Psoas muscle (tissue), 8 donors: ENCODE measurements around the gene SIAH3. TPM values are rescaled to one million over a fixed set of nuclear protein-coding genes. Genes with fewer than 3 reads are reported as not detected.
A peak's percentile ranks its signal among the peaks of the same experiment; 100 is the strongest.

Experiments used
- ATAC-seq, 4 donors: fragments of 200-7000 bp; cut with Tn5 transposase; one replicate each; pipeline ENCODE4 v1.9.1; 2020; ENCODE audit warnings: moderate library complexity in 3 of 4, mild to moderate bottlenecking in 2 of 4
- DNase-seq, 2 donors: peaks; one replicate each; pipeline ENCODE4 v3.0.0-alpha.2; 2020
- H3K27ac ChIP-seq: fragments of 200-600 bp; one replicate; pipeline ENCODE4 v1.8.0; 2022
- H3K27me3 ChIP-seq, 3 donors: fragments of 200-600 bp in 1 of 3; one replicate each; pipeline versions ENCODE4 v1.6.1 to v1.8.0; 2013 to 2022; ENCODE audit warnings: low read length in 2 of 3, mild to moderate bottlenecking in 2 of 3, moderate library complexity in 1 of 3; ENCODE audit not compliant: insufficient read depth in 3 of 3
- H3K36me3 ChIP-seq, 2 donors: fragments of 200-600 bp in 1 of 2; one replicate each; pipeline versions ENCODE4 v1.6.1 to v1.8.0; 2013 to 2022; ENCODE audit warnings: low read depth in 1 of 2, mild to moderate bottlenecking in 1 of 2, moderate library complexity in 1 of 2; ENCODE audit not compliant: insufficient read depth in 1 of 2
- H3K4me1 ChIP-seq: fragments of 200-600 bp; one replicate; pipeline ENCODE4 v1.8.0; 2022
- H3K4me3 ChIP-seq: fragments of 200-600 bp; one replicate; pipeline ENCODE4 v1.8.0; 2022; ENCODE audit warnings: mild to moderate bottlenecking
- H3K9me3 ChIP-seq: fragments of 200-600 bp; one replicate; pipeline ENCODE4 v1.8.0; 2022
- WGBS, 3 donors: extraction: QIAGEN DNeasy Blood & Tissue Kit; methylation state at CpG; one replicate each; pipeline versions ENCODE4 v1.1.6 to v1.1.7; 2013; 5-methylcytosine and 5-hydroxymethylcytosine counted together
- intact Hi-C, 2 donors: fragments of 100-400 bp; cut with DNase I; formaldehyde crosslinking; loops; one replicate each; pipeline versions ENCODE4 v1.11.0 to v1.14.2; 2022
- polyA plus RNA-seq, 3 donors: library from polyadenylated mRNA; stranded (reverse); fragments of 200-250 nt; gene quantifications; one replicate each; pipeline ENCODE4 v1.2.3, GENCODE V29; 2013
- total RNA-seq, 4 donors: library from RNA; stranded (reverse); fragmentation: NEBNext Ultra II Directional in 2 of 4; extraction: Animal tissue kit (Norgen Biotek cat#: 25700) in 2 of 4; gene quantifications; one replicate each; pipeline versions ENCODE4 v1.2.1 to v1.2.4, GENCODE V29; 2021 to 2023
- TF ChIP-seq, protein P1 (sequence below): fragments of 200-600 bp; IDR thresholded peaks from one replicate; pipeline ENCODE4 v1.8.0; 2022; ENCODE audit warnings: antibody characterized with exemption
- donor health status: healthy with polysubstance abuse.
- donor health status: DM: no; HTN: no; CAD: no; lungs with moderate emphysema.
- donor health status: Bipolar disorder and iron deficiency.
- donor health status: healthy.
- donor health status: DM: yes; HTN: yes; CAD: no.
- donor health status: DM: no; HTN: no; CAD: no.
- donor health status: DM: no; HTN: no; CAD: no.
- donor health status: DM: yes; HTN: yes; CAD: no.

The SIAH3 gene
- total and polyA plus RNA-seq, 7 donors, result 0.02 to 0.03 (median 0.02) TPM; not detected in 4

GRCh38 chr13:45776748-45777147 is 74.8 kb downstream of the SIAH3 start:
- no peak overlapping the region for H3K27ac ChIP-seq
- H3K4me3 ChIP-seq, result no peak overlapping the region
- 82 to 89% (median 89%) methylated on average over 5 of the region's 5 CpGs for WGBS, 3 donors
- no peaks in the 10 kb centered on the region for H3K36me3 ChIP-seq
- peaks cover 22% of the 10 kb centered on the region for H3K4me1 ChIP-seq
- H3K27me3 ChIP-seq, result no peaks in the 10 kb centered on the region
- TF ChIP-seq, protein P1, sequence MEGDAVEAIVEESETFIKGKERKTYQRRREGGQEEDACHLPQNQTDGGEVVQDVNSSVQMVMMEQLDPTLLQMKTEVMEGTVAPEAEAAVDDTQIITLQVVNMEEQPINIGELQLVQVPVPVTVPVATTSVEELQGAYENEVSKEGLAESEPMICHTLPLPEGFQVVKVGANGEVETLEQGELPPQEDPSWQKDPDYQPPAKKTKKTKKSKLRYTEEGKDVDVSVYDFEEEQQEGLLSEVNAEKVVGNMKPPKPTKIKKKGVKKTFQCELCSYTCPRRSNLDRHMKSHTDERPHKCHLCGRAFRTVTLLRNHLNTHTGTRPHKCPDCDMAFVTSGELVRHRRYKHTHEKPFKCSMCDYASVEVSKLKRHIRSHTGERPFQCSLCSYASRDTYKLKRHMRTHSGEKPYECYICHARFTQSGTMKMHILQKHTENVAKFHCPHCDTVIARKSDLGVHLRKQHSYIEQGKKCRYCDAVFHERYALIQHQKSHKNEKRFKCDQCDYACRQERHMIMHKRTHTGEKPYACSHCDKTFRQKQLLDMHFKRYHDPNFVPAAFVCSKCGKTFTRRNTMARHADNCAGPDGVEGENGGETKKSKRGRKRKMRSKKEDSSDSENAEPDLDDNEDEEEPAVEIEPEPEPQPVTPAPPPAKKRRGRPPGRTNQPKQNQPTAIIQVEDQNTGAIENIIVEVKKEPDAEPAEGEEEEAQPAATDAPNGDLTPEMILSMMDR, result no peak
- no peaks in the 10 kb centered on the region for H3K9me3 ChIP-seq
- intact Hi-C loops, result no loop called here
- no peak for DNase-seq
- ATAC-seq, result no peak

GRCh38 chr13:45775401-45775963 is 76.1 kb downstream of the SIAH3 start:
- H3K9me3 ChIP-seq, result no peaks in the 10 kb centered on the region
- H3K36me3 ChIP-seq, result no peaks in the 10 kb centered on the region
- no peak for ATAC-seq
- H3K4me1 ChIP-seq, result peaks cover 10% of the 10 kb centered on the region
- TF ChIP-seq, protein P1, result no peak
- intact Hi-C loops, result no loop called here
- 82 to 85% (median 83%) methylated on average over 3 of the region's 3 CpGs for WGBS, 3 donors
- H3K27me3 ChIP-seq, result no peaks in the 10 kb centered on the region
- no peak for DNase-seq
- no peak overlapping the region for H3K4me3 ChIP-seq
- no peak overlapping the region for H3K27ac ChIP-seq

DNA sequence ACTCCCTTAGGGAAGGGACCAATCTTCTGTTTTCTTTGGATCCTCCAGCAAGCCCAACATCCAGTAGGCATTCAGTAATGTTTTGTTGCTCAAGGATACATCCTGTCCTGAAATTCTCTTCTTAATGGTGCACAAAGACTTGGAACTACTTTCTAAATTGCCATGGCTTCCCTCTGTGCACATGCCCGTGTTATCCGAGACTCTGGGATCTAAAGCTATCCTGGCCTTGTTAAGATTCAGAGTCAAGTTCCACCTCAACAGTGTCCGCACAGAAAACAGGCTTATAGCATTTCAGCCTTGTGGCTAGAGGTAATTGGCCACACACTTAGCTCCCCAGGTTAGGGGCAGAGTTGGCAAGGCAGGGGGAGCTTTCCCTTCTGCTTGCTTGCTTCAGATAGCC is 77.6 kb downstream of the SIAH3 start:
- intact Hi-C loops, result no loop called here
- H3K36me3 ChIP-seq, result no peaks in the 10 kb centered on the region
- WGBS, 3 donors, result 27 to 75% (median 42%) methylated on average over 3 of the region's 3 CpGs
- H3K4me1 ChIP-seq, result peaks cover 9% of the 10 kb centered on the region
- DNase-seq (no peak), ATAC-seq (peak in 2 of 4 donors; percentile 56 to 70)
- no peak overlapping the region for H3K27ac ChIP-seq
- TF ChIP-seq, protein P1, result no peak
- H3K9me3 ChIP-seq, result no peaks in the 10 kb centered on the region
- no peak overlapping the region for H3K4me3 ChIP-seq
- no peaks in the 10 kb centered on the region for H3K27me3 ChIP-seq

DNA sequence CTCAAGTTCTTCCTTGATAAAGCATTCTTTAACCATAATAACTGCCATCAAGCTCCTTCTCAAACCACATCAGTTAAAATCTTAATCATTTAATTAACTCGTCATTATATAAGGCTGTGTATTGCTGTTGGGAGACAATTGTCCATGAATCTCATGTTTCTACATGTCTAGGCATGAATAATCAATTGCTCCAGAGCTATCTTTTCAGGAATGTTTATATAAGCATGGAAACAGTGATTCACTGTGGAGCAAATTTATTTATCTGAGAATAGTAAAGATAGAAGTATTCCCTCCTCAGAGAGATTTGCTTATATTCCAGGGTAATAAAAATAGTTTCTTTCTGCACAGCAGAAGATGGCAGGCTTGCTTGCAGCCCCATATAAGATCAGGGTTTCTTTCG is 78.3 kb downstream of the SIAH3 start:
- TF ChIP-seq, protein P1, result no peak
- no peak for DNase-seq
- peaks cover 9% of the 10 kb centered on the region for H3K4me1 ChIP-seq
- no peaks in the 10 kb centered on the region for H3K9me3 ChIP-seq
- no peak overlapping the region for H3K27ac ChIP-seq
- ATAC-seq, result no peak
- H3K4me3 ChIP-seq, result no peak overlapping the region
- 69 to 77% (median 72%) methylated on average over 2 of the region's 2 CpGs for WGBS, 3 donors
- H3K36me3 ChIP-seq, result no peaks in the 10 kb centered on the region
- intact Hi-C loops, result no loop called here
- H3K27me3 ChIP-seq, result no peaks in the 10 kb centered on the region

DNA sequence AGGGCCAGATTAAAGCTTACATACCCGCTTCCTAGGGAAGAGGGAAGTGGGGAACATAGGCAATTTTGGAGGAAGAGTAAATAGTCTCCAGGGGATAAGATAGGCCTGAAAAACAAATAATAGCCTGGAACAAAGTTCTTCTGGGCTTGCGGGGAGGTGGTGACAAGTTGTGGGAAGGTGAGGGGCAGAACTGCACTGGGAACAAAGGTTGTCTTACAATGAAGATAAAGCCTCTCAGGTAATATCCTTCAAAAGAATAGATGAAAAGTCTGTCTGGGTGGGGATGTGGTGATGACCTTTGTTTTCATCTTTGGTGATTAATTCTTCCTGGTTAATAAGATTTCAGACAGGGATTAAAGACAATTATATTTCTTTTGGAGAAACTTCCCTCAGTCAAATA is 80.7 kb downstream of the SIAH3 start:
- Histone ChIP-seq H3K9me3 (no peaks in the 10 kb centered on the region), H3K27me3 (no peaks in the 10 kb centered on the region), H3K4me3 (no peak overlapping the region), H3K36me3 (no peaks in the 10 kb centered on the region), H3K4me1 (peaks cover 9% of the 10 kb centered on the region), H3K27ac (no peak overlapping the region)
- WGBS, 3 donors, result 93 to 97% (median 94%) methylated on average over 2 of the region's 2 CpGs
- no peak for ATAC-seq
- intact Hi-C loops, result no loop called here
- no peak for DNase-seq
- TF ChIP-seq, protein P1, result no peak
